IPS DF 4.7 (cell line): ENCODE results near the gene GBF1.
A peak's percentile ranks its signal among the peaks of the same experiment; 100 is the strongest.

ENCODE experiments used
- DNase-seq: peaks from one replicate; pipeline ENCODE4 v3.0.0-alpha.2; 2013; ENCODE audit warnings: low spot score; ENCODE audit errors: extremely low read depth

The GBF1 gene

DNA sequence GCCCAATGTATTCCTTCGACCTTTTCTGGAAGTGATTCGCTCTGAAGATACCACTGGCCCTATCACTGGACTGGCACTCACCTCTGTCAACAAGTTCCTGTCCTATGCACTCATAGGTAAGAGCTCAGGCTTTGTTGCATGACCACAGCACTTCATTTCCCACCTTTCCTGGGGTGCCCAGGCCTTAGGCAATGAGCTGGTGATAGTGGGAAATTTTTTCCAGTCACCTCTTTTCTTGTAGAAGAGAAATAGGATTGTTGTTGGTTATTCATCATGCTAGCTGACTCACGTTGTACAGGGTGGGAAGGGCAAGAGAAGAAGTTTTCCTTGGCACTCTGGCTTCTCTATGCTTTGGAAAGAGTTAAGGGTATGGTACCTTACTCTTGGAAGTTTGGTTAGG, 98.7 kb downstream of the GBF1 start:
- DNase-seq = no peak

DNA sequence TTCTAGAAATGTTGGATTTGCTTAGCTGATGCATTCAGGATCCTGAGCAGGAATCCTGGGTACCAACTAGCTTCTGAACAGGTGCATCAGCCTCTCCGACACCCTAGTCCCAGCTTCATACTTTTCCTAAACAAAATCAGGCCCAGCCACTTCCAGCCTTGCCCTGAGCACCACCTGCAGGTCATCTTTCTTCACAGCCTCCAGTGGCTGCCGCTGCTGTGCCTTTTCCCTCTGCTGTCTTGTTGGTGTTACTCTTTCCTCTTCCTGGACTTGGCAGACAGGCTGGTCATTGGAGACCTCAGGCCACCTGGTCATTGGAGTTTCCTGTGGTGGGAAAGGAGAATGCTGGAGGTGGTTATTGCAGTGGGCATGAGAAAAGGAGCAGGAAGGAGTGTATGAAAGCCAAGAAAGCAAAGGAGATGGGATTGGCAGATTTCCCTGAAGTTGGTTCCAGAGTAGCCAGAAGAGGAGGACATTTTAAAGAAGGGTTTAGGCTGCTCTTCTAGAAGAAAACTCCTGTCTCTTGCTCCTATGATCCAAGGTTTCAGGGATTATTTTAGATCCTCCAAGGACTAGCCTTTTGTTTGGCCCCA, 102.0 kb downstream of the GBF1 start:
- peak; percentile 5 for DNase-seq

DNA sequence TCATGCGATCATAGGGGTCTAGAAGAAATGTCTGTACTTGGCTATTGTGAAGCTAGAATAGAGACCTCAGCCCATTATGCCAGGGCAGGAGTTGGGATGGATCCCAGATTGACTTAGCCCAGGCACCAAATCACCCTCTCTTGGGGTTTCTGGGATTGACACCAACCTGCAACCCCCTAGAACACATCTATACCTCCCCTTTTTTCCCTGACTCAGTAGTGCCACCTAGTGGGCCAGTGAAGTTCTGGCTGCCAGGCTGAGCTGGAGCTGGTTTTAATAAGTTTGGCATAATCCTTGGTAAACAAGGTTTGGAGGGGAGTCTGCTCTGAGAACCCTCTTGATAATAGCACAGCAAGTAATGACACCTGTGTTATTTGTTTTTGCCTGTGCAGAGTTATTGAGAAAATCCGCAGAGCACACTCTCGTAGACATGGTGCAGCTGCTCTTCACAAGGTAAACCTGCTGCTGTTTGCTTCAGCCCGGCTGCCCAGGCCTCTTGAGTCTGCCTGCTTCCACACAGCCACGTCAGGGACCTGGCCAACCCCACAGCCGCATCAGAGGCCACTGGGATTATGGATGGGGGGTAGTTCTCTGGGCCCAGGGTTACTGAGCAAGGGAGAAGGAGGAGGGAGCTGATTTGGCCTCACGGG, 106.9 kb downstream of the GBF1 start:
- peak; percentile 30 for DNase-seq

DNA sequence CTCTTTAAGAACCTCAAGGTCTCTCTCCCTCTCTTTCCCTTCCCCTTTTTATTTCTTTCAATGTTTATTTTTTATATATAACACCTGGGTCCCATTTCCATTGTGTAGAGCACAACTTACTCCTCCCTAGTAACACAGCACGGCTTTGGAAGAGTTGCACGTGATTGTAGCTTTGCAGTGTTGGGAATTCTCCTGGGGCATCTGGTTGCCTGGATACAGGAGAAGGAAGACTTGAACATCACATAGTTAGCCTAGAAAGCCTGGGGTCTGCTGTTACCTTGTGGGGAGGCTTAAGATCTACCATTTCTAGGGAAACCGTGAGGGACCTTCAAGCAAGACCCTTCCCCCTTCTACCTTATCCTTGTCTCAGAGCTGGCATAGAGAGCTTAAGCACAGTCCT, 109.1 kb downstream of the GBF1 start:
- no peak for DNase-seq

DNA sequence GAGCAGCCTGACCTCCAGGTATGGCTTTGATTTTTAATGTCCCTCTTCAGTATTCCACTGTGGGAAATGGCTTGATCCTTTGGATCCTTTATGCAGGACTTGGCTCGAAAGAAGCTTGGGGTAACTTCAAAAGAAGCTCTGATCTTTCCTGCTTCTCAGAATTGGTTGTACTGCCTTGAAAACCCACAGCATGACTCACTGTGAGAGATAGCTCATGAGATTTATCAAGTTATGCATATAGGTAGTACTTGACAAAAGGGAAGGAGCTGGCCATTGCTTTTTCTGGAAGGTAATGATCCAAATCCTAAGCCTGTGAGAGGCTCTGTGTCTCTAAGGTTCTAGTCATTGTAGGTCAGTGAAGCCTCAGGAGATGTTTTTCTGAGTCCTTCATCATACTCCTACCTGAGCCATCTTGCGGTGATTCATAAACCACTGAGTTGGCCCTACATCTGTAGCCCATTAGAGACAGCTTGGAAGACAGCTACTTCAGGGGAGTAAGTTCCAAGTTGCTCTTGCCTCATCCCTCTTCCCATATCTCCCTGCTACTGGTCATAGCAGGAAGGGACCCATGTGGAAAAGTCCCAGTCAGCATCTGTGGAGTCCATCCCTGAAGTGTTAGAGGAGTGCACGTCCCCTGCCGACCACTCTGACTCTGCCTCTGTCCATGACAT, 113.5 kb downstream of the GBF1 start:
- no peak for DNase-seq

DNA sequence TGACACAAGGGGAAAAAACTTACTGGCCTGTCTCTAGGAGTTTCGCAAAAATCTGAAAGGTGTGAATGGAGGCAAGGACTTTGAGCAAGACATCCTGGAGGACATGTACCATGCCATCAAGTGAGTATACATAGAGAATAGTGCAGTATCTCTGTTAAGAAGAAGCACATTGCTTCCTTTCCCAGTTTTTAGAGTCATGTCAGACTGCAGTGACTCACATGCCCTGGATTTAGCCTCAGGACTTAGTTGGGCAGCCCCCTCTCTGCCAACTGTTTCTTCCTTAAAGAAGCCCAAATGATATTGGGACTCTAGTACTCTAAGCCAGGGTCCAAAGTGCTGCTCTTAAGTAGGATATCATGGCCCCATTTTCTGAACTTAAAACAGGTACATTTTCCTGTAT, 122.1 kb downstream of the GBF1 start:
- no peak for DNase-seq

DNA sequence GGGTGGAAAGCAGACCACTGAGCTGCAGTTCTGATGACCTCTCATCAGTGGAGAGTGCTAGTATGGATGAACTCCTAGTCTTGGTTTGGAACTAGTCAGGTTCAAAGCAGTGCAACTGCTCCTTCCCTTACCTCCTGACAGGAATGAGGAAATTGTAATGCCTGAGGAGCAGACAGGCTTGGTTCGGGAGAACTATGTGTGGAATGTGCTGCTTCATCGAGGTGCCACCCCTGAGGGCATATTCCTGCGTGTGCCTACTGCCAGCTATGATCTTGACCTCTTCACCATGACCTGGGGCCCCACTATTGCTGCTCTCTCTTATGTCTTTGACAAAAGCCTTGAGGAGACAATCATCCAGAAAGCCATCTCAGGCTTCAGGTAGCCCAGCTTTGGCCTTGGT, 122.7 kb downstream of the GBF1 start:
- DNase-seq = no peak

DNA sequence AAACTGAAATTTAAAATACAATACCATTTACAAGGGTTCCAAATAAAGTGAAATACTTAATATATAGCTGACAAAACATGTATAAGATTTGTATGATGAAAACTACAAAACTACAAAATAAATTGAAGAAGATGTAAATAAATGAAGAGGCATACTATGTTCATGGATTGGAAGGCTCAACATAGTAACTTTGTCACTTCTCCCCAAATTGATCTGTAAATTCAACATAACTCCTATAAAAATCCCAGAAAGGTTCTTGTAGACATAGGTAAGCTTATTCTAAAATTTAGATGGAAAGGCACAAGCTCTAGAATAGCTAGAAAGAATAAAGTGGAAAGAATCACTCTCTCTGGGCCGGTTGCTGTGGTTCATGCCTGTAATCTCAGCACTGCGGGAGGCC, 126.0 kb downstream of the GBF1 start:
- DNase-seq = no peak

DNA sequence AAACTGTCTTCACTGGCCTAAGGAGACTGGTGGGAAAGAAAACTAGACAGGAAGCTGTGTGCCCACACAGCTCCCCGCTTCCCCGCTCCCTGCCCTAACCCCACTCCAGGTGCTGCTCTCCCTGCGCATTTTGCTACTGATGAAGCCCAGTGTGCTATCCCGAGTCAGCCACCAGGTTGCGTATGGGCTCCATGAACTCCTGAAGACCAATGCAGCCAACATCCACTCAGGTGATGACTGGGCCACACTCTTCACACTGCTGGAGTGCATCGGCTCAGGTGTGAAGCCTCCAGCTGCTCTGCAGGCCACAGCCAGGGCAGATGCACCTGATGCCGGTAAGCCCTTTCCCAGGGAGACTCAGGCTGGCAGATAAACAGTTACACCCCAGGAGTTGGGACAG, 129.9 kb downstream of the GBF1 start:
- DNase-seq = no peak

DNA sequence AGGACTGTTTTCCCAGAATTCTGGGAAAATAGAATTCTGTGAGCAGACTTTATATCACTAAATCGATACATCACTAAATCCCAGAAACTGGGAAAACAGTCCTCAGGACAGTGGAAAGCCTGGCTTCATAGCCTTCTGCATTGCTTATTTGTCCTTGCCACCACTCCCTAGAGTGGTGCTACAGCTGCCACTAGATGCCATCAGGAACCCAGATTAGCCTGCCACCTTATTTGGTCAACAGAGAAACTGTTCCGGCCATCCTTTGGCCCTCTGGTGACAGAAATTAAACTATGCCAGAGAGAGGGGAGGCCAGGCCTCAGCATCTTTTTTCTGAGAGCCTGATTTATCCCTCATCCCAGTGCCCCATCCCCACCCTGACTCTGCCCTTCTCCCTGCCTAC, 130.5 kb downstream of the GBF1 start:
- DNase-seq = no peak

DNA sequence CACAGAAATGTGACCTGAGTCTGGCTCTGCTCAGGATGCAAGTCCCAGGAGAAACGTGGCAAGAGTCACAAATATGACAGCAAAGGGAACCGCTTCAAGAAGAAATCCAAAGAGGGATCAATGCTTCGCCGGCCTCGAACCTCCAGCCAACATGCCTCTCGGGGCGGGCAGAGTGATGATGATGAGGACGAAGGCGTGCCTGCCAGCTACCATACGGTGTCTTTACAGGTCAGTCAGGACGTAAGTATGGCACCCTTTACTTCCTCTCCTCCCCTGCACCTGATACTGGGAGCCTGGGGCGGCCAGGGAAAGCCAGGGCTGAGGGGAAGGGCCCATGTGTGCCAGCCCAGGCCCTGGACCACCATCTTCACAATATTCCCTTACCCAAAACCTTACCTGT, 131.6 kb downstream of the GBF1 start:
- no peak for DNase-seq

DNA sequence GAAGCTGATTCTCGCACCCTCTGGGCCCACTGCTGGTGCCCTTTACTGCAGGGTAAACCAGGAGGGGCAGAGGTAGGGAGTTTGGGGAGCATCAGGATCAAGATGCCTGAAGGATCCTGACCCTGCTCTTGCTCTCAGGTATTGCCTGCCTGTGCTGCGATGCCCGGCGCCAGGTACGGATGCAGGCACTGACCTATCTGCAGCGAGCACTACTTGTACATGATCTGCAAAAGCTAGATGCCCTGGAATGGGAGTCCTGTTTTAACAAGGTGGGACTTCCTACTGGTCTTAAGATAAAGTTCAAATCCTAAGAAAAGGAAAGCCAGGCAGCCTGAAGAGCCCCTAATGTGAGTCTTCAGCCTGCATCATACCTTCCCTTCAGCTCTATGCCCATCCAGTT, 134.1 kb downstream of the GBF1 start:
- DNase-seq = no peak

DNA sequence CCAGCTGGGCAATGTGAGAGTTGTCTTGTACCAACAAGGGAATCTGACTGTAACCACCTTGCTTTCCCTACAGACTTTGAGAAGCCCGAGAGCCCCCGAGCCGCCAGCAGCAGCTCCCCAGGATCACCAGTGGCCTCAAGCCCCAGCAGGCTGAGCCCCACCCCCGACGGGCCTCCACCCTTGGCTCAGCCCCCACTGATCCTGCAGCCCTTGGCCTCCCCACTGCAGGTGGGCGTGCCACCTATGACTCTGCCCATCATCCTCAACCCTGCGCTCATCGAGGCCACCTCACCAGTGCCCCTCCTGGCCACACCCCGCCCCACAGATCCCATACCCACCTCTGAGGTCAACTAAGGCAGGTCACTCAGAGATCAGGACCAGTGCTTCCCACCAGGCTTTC, 136.7 kb downstream of the GBF1 start:
- no peak for DNase-seq

DNA sequence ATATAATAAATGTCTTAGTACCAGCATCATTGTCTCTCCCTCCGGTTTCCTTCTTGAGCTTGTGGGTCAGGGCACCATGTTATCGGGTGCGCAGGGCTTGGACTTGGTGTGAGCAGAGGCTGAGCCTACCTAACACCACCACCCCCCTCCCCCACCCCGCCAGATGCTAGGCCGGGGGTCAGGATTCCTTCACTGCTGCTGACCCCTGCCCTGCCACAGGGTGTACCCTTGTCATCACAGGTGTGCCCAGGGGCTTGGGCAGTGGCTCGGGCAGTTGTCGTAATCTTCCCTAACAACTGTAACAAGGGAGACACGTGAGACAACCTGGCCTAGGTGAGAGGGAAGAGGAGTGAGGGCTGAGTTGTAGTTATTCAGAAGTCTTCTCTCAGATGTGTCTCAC, 137.5 kb downstream of the GBF1 start:
- no peak for DNase-seq

DNA sequence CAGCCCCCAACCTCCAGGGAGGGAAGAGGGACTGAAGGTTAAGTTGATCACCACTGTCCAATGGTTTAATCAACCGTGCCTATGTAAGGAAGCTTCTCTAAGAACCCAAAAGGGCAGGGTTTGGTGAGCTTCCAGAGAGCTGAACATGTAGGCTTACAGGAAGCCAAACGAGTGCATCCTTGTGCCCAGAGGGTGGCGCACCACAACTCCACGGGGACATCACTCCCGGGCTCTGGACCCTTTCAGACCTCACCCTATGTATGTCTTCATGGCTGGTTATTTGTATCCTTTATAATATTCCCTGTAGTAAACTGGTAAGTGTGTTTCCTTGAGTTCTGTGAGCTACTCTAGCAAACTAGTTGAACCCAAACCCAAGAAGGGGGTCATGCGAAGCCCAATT, 138.7 kb downstream of the GBF1 start:
- DNase-seq = no peak

DNA sequence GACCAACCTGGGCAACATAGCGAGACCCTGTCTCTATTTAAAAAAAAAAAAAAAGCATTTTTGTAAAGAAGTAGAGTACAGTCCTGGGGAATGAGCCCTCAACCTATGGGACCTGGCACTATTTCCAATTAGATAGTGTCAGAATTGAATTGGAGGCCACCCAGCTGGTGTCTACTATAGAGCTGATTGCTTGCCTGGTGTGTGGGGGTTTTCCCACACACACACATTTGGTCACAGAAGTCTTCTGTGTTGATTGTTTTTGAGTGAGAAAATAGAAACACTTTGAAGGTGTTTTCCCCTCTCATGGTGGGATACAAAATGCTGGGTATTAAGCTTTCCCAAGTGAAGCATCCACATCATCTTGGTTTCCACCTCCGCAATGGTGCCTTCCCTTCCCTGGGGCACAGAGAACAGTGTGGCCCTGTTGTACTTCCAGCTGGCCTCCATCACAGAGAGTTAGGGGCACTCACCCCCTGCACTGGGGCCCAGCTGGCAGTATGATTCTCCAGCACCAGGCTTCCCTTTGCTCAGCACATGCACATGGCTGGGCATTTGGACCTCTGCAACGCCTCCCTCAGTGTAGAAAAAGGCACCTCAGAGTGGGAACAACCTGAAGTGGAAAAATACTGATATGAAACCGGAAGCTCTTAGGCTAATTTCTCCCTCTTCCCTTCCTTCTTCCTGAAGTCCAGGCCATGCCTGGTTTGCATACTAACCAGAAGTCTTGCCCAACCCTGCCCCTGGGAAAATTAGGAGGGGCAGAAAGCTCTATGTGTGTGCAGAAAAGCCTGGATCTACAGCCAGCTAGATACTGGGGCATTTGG, 139.5 kb downstream of the GBF1 start:
- DNase-seq = no peak

DNA sequence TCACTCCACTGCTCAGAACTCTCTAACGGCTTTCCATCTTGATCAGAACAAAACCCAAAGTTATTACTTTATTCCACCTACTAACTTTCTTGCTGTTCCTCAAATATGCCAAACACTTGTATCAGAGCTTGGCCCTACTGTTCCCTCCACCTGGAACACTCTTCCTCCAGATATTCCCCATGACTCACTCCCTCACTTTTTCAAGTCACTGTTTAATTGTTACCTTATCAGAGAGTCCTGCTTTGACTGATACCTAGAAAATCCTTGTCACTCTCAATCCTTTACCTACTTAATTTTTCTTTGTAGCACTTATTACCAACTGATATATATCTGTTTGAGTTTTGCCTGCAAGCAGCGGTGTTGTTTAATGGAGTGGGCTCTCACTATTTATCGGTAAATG, 144.6 kb downstream of the GBF1 start:
- DNase-seq = no peak

DNA sequence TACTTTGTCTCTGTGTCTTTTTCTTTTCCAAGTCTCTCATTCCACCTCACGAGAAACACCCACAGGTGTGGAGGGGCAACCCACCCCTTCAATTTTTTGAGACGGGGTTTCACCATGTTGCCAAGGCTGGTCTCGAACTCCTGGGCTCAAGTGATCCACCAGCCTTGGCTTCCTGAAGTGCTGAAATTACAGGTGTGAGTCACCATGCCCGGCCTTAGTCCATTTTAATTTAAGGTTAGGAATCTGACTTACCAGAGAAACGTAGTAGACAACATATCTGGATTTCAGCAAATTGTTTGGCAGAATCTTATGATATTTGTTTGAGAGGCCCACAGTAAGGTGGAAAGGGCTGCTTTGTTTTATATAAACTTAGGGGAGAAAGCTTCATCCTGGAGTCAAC, 147.0 kb downstream of the GBF1 start:
- DNase-seq = no peak

DNA sequence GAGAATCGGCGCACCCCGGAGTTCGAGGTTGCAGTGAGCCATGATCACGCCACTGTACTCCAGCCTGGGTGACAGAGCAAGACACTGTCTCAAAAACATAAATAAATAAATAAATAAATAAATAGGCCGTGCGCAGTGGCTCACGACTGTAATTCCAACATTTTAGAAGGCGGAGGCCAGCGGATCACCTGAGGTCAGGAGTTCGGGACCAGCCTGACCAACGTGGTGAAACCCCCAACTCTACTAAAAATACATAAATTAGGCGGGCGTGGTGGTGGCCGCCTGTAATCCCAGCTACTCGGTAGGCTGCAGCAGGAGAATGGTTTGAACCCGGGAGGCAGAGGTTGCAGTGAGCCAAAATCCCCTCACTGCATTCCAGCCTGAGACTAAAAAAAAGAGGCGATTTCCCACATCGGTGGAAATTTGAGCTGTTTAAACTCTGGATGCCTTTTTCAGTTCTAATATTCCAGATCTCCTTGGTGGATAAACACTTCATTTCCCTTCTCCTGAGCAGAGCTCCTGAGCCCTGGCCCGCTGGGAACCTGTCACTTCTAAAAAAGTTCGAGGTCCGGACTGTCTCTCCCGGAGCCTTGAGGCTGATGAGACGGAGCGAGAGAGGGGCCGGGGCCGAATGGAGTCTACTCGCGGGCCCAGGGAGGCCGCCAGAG, 148.2 kb downstream of the GBF1 start:
- DNase-seq = no peak

DNA sequence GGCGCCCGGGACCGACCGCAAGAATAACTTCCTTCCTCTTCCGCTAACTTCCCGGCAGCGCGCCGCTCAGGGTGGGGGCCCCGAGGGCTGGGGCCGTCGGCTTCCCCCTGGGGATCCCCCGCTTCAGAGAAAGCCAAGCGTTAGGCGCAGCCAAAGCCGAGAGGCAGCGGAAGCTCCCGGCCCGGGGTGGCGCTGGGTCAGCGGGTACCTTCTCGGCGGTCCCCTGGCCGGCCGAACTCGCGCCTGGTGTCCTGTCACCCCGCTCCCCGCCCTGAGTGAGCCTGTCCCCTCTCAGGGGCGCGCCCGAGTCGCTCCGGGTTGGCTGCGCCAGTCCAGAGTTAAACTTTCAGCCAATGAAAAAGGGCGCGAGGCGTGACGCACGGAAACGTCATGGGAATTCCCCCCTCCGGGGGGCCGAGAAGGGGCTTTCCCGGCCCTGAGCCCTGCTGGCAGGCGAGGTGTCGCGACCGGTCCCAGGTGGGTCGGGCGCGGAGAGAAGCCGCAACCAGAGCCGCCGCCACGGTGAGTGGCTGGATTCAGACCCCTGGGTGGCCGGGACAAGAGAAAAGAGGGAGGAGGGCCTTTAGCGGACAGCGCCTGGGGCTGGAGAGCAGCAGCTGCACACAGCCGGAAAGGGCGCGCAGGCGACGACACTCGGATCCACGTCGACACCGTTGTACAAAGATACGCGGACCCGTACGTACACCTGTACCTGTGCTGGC, 148.9 kb downstream of the GBF1 start:
- DNase-seq = no peak

DNA sequence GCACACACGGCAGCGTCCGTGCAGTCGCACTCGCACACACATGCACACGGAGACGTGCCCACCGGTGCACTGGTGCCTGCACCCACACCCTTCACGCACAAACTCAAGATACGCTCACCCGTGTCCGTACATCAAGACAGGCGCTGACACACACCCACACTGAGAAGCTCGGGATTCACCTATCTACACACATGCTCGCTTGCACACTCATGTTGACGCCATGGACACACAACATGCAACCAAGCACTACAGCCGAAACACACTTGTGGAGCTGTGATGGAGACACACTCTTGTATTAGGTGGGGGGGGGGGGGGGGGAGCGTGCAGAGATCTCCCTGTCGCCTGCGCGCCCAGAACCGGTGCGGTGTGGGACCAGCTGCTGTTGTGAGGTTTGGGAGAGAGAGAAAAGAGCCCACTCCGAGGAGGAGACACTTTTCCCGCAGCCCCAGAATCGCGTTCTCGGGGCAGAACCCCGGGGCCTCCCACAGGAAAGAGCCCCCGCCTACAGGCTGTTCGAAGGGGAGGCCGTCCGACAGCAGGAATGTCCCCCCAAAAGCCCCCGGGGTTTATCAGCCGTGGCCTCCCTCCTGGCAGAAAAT, 149.6 kb downstream of the GBF1 start:
- DNase-seq = no peak
